H1 (cell line): ENCODE data around the gene TOM1L2. TPM values are rescaled to one million over a fixed set of nuclear protein-coding genes. Genes with fewer than 3 reads are reported as not detected.

Experiments used
- CTCF ChIA-PET: fragments of 300-600 bp; sonication (Branson Sonifier 250); formaldehyde crosslinking; loops from one replicate; lab custom pipeline; 2021; ENCODE audit not compliant: partially characterized antibody; lab: Charles Lee
- POLR2A ChIA-PET: fragments of 300-600 bp; sonication (Branson Sonifier 250); formaldehyde crosslinking; loops from one replicate; lab custom pipeline; 2021; ENCODE audit warnings: inconsistent platforms; ENCODE audit not compliant: partially characterized antibody; lab: Charles Lee
- DNase-seq, 2 experiments: peaks; one replicate each; pipeline versions ENCODE4 v3.0.0 to v3.0.0-alpha.2; 2010 to 2022; ENCODE audit warnings: low spot score in 2 of 2, low read depth in 1 of 2, mixed read lengths in 1 of 2
- FAIRE-seq: peaks from 2 replicates; lab custom pipeline; 2011; peaks lifted over from hg19 to GRCh38; lab: Jason Lieb, UNC
- H2AFZ ChIP-seq: 2 replicates; pipeline ENCODE4 v1.8.1; 2012; ENCODE audit warnings: low read length, inconsistent platforms
- H2AK5ac ChIP-seq: 2 replicates; pipeline ENCODE4 v1.6.1; 2013; ENCODE audit warnings: low read depth, low read length
- H2BK120ac ChIP-seq: replicated peaks from 2 replicates; pipeline ENCODE3; 2013; ENCODE audit warnings: low read depth, low read length, inconsistent platforms
- H2BK12ac ChIP-seq: 2 replicates; pipeline ENCODE4 v1.6.1; 2013; ENCODE audit warnings: low read depth, low read length
- H2BK15ac ChIP-seq: 2 replicates; pipeline ENCODE4 v1.6.1; 2013; ENCODE audit warnings: low read length
- H2BK20ac ChIP-seq: 2 replicates; pipeline ENCODE4 v1.6.1; 2013; ENCODE audit warnings: low read length
- H2BK5ac ChIP-seq: 2 replicates; pipeline ENCODE4 v1.6.1; 2013; ENCODE audit warnings: low read depth, low read length
- H3K14ac ChIP-seq: 2 replicates; pipeline ENCODE4 v1.6.1; 2013; ENCODE audit warnings: inconsistent platforms; ENCODE audit not compliant: insufficient read length
- H3K18ac ChIP-seq: 2 replicates; pipeline ENCODE4 v1.6.1; 2013; ENCODE audit warnings: low read length; ENCODE audit errors: extremely low read depth
- H3K23ac ChIP-seq: 2 replicates; pipeline ENCODE4 v1.6.1; 2013; ENCODE audit warnings: inconsistent platforms; ENCODE audit not compliant: insufficient read length
- H3K23me2 ChIP-seq: 2 replicates; pipeline ENCODE4 v1.6.1; 2013; ENCODE audit warnings: low read depth, low read length
- H3K27ac ChIP-seq: 2 replicates; pipeline ENCODE4 v1.6.1; 2011; ENCODE audit warnings: low read depth, low read length, inconsistent platforms
- H3K27me3 ChIP-seq, 4 experiments: replicated peaks in 1 of 4; 1 replicate in 1 of 4; 2 replicates in 3 of 4; pipeline versions ENCODE4 v1.6.1 to v1.8.1; 2011 to 2013; ENCODE audit warnings: low read length in 3 of 4, mild to moderate bottlenecking in 3 of 4, inconsistent platforms in 2 of 4, mixed read lengths in 2 of 4, moderate library complexity in 1 of 4; ENCODE audit not compliant: control insufficient read depth in 3 of 4, insufficient read depth in 3 of 4; ENCODE audit errors: extremely low read depth in 1 of 4
- H3K36me3 ChIP-seq, 4 experiments: 2 replicates each; pipeline versions ENCODE4 v1.6.1 to v1.8.1; 2011 to 2013; ENCODE audit warnings: mild to moderate bottlenecking in 4 of 4, low read length in 3 of 4, moderate library complexity in 2 of 4, control low read depth in 1 of 4, inconsistent platforms in 1 of 4; ENCODE audit not compliant: insufficient read depth in 4 of 4, control insufficient read depth in 2 of 4
- H3K4ac ChIP-seq: replicated peaks from 2 replicates; pipeline ENCODE3; 2013; ENCODE audit warnings: low read length, low read depth, mixed read lengths, inconsistent platforms; ENCODE audit not compliant: insufficient read length
- H3K4me1 ChIP-seq, 4 experiments: replicated peaks in 1 of 4; 1 replicate in 1 of 4; 2 replicates in 3 of 4; pipeline versions ENCODE4 v1.6.1 to v1.8.1; 2011 to 2013; ENCODE audit warnings: low read length in 3 of 4, inconsistent platforms in 2 of 4, mixed read lengths in 1 of 4; ENCODE audit not compliant: insufficient read depth in 4 of 4, control insufficient read depth in 3 of 4
- H3K4me2 ChIP-seq, 2 experiments: 2 replicates each; pipeline versions ENCODE4 v1.6.1 to v1.8.1; 2011 to 2013; ENCODE audit warnings: low read depth in 2 of 2, low read length in 2 of 2, control low read depth in 1 of 2, inconsistent platforms in 1 of 2, mild to moderate bottlenecking in 1 of 2; ENCODE audit not compliant: insufficient read depth in 1 of 2
- H3K4me3 ChIP-seq, 4 experiments: fragments of 200-600, 300-600 bp in 1 of 4; sonication (generic), shearing (Covaris generic), sonication (Bioruptor Twin) in 1 of 4; 2 replicates each; pipeline versions ENCODE4 v1.5.1 to v1.8.1; 2011 to 2016; ENCODE audit warnings: low read length in 4 of 4, low read depth in 3 of 4, control low read depth in 2 of 4, inconsistent platforms in 2 of 4, mild to moderate bottlenecking in 2 of 4, mixed read lengths in 1 of 4, moderate library complexity in 1 of 4; ENCODE audit not compliant: insufficient read depth in 2 of 4; ENCODE audit errors: extremely low read depth in 1 of 4
- H3K56ac ChIP-seq: replicated peaks from 2 replicates; pipeline ENCODE3; 2013; ENCODE audit warnings: low read depth, mild to moderate bottlenecking, mixed read lengths, low read length, inconsistent platforms; ENCODE audit not compliant: insufficient read length
- H3K79me1 ChIP-seq: 2 replicates; pipeline ENCODE4 v1.6.1; 2013; ENCODE audit warnings: low read depth, low read length, control low read depth
- H3K79me2 ChIP-seq, 2 experiments: 2 replicates each; pipeline versions ENCODE4 v1.6.1 to v1.8.1; 2012 to 2013; ENCODE audit warnings: low read length in 2 of 2, mild to moderate bottlenecking in 2 of 2, inconsistent platforms in 1 of 2; ENCODE audit not compliant: insufficient read depth in 2 of 2, control insufficient read depth in 1 of 2
- H3K9ac ChIP-seq, 4 experiments: replicated peaks in 1 of 4; 1 replicate in 1 of 4; 2 replicates in 3 of 4; pipeline versions ENCODE4 v1.6.1 to v1.8.1; 2011 to 2013; ENCODE audit warnings: low read depth in 3 of 4, low read length in 3 of 4, control low read depth in 2 of 4, mild to moderate bottlenecking in 2 of 4, moderate library complexity in 2 of 4, inconsistent platforms in 1 of 4; ENCODE audit errors: extremely low read depth in 1 of 4
- H3K9me3 ChIP-seq, 2 experiments: 2 replicates each; pipeline versions ENCODE4 v1.6.1 to v1.8.1; 2012 to 2013; ENCODE audit warnings: mild to moderate bottlenecking in 2 of 2, moderate library complexity in 2 of 2, control low read depth in 1 of 2, inconsistent platforms in 1 of 2, low read depth in 1 of 2, low read length in 1 of 2, mixed read lengths in 1 of 2; ENCODE audit not compliant: insufficient read depth in 2 of 2
- H4K20me1 ChIP-seq, 2 experiments: replicated peaks in 1 of 2; 2 replicates each; pipeline versions ENCODE3 to v1.8.1; 2011 to 2013; ENCODE audit warnings: inconsistent platforms in 2 of 2, low read length in 2 of 2, mild to moderate bottlenecking in 1 of 2; ENCODE audit not compliant: insufficient read depth in 2 of 2, control insufficient read depth in 1 of 2
- H4K5ac ChIP-seq: 2 replicates; pipeline ENCODE4 v1.6.1; 2013; ENCODE audit warnings: low read length, low read depth, mixed read lengths, inconsistent platforms; ENCODE audit not compliant: insufficient read length
- H4K8ac ChIP-seq: 2 replicates; pipeline ENCODE4 v1.8.0; 2013; ENCODE audit warnings: mild to moderate bottlenecking, moderate library complexity, low read length, inconsistent platforms; ENCODE audit not compliant: insufficient read depth; ENCODE audit errors: extremely low read depth
- H4K91ac ChIP-seq: replicated peaks from 2 replicates; pipeline ENCODE3; 2013; ENCODE audit warnings: low read length, mixed read lengths, inconsistent platforms; ENCODE audit not compliant: insufficient read length
- BCL11A ChIP-seq, 2 experiments: IDR thresholded peaks; one replicate each; pipeline ENCODE4 v1.6.1; 2011; ENCODE audit warnings: low read depth in 2 of 2, low read length in 2 of 2, mild to moderate bottlenecking in 2 of 2
- CHD1 ChIP-seq: IDR thresholded peaks from 2 replicates; pipeline ENCODE4 v1.6.1; 2012; ENCODE audit warnings: low read depth, low read length, improper control_type of control experiment
- JUN ChIP-seq: IDR thresholded peaks from 2 replicates; pipeline ENCODE4 v1.6.1; 2011; ENCODE audit warnings: low read depth, mild to moderate bottlenecking, improper control_type of control experiment, low read length
- SP1 ChIP-seq: IDR thresholded peaks from 2 replicates; pipeline ENCODE4 v1.6.1; 2011; ENCODE audit warnings: low read depth, low read length
- SUZ12 ChIP-seq: fragments of 200-600 bp; sonication (generic); IDR thresholded peaks from 2 replicates; pipeline ENCODE4 v1.6.1; 2012; ENCODE audit warnings: mild to moderate bottlenecking, inconsistent platforms, low read length, moderate library complexity, mixed read lengths
- WGBS, 2 experiments: shearing (Covaris generic) in 1 of 2; methylation state at CpG; one replicate each; pipeline versions ENCODE4 v1.1.6 to v1.1.7; 2013 to 2015; ENCODE audit warnings: low lambda C conversion rate in 2 of 2, mixed read lengths in 2 of 2, inconsistent platforms in 1 of 2, low coverage in 1 of 2, missing lambda C conversion rate in 1 of 2; ENCODE audit not compliant: insufficient replicate concordance in 2 of 2, insufficient coverage in 1 of 2, insufficient read length in 1 of 2; ENCODE audit errors: extremely low coverage in 1 of 2, missing lambda C conversion rate in 1 of 2; 5-methylcytosine and 5-hydroxymethylcytosine counted together
- polyA plus RNA-seq, 7 experiments: library from polyadenylated mRNA; depleted of rRNA in 3 of 7; stranded (reverse) in 5 of 7; unstranded in 2 of 7; fragments of >200 nt in 5 of 7; fragments of 200-250 nt in 2 of 7; gene quantifications; 1 replicate in 5 of 7; 2 replicates in 1 of 7; 4 replicates in 1 of 7; pipeline versions ENCODE4 v1.2.1 to v1.2.3, GENCODE V29; 2011 to 2013; ENCODE audit warnings: missing spikeins in 2 of 7, mixed read lengths in 2 of 7
- total RNA-seq: library from RNA; stranded (reverse); fragmentation: NEBNext Ultra II Directional; extraction: Animal tissue kit (Norgen Biotek cat#: 25700); gene quantifications from 2 replicates; pipeline ENCODE4 v1.2.1, GENCODE V29; 2021

TOM1L2 gene
- total and polyA plus RNA-seq, 2 of the 8 experiments (the other 6 are each of a cell fraction or from before 2014, with no cell fraction given) = 2.0 to 3.4 TPM

GRCh38 chr17:17982801-17983200, 10.6 kb upstream of the TOM1L2 start:
- Histone ChIP-seq H3K79me1 (no peaks in the 10 kb centered on the region), H3K9me3 (no peaks in the 10 kb centered on the region), H3K18ac (no peak overlapping the region), H2BK12ac (no peak overlapping the region), H3K4me1 (no peaks in the 10 kb centered on the region; a peak in 1 of 7 replicates), H3K56ac (no peak overlapping the region), H2BK120ac (no peak overlapping the region), H4K20me1 (no peaks in the 10 kb centered on the region), H3K14ac (no peak overlapping the region), H2AFZ (no peak overlapping the region), H2AK5ac (no peak overlapping the region), H4K8ac (no peak overlapping the region), H3K36me3 (no peaks in the 10 kb centered on the region), H2BK15ac (no peak overlapping the region), H3K23ac (no peak overlapping the region), H3K27me3 (no peaks in the 10 kb centered on the region), H3K4me2 (no peak overlapping the region), H2BK20ac (no peak overlapping the region), H3K4ac (no peak overlapping the region), H4K5ac (no peak overlapping the region), H3K23me2 (no peaks in the 10 kb centered on the region), H2BK5ac (no peak overlapping the region), H4K91ac (no peak overlapping the region), H3K79me2 (no peaks in the 10 kb centered on the region), H3K27ac (no peak overlapping the region), H3K9ac (no peak overlapping the region), H3K4me3 (no peak overlapping the region)
- TF ChIP-seq JUN = no peak
- TF ChIP-seq SUZ12 = no peak
- no peak for TF ChIP-seq SP1
- no peak for TF ChIP-seq BCL11A (IDR thresholded peaks at IDR 0.05; ENCODE audit: low read depth in 2 of 2, low read length in 2 of 2)
- no peak for TF ChIP-seq CHD1
- ChIA-PET POLR2A (interaction anchor here (0.7 kb wide), 1 partner anchor 583 kb away, joined by 3 read pairs; no protein-coding TSS in a partner anchor), CTCF (interaction anchor here (0.6 to 5.4 kb wide), 6 partner anchors 11 to 158 kb away, joined by 3 to 42 read pairs (median 5); no protein-coding TSS in a partner anchor)
- DNase-seq (no peak), FAIRE-seq (no peak)
- WGBS, 2 experiments = 96% methylated on average over 9 of the region's 9 CpGs; no CpG with 5 or more reads in 1 of the 2 experiments
